HG02623 (cell line): ENCODE results near the gene SSBP3.
"Not testable (repeated sequence)": the region's sequence is repeated elsewhere in the genome, so short reads cannot be mapped to it uniquely, and the experiment has no call there.

ENCODE experiments used
- ATAC-seq: cut with Tn5 transposase; IDR thresholded peaks from one replicate; pipeline ENCODE4 v1.9.1; 2021; ENCODE audit warnings: moderate library complexity; ENCODE audit not compliant: unreplicated experiment

SSBP3 gene

GRCh38 chr1:54250670-54251069, 155.5 kb downstream of the SSBP3 start:
- no peak for ATAC-seq

- no peak for ATAC-seq
Measured at GRCh38 chr1:54249819-54250435, 156.3 kb downstream of the SSBP3 start.

DNA sequence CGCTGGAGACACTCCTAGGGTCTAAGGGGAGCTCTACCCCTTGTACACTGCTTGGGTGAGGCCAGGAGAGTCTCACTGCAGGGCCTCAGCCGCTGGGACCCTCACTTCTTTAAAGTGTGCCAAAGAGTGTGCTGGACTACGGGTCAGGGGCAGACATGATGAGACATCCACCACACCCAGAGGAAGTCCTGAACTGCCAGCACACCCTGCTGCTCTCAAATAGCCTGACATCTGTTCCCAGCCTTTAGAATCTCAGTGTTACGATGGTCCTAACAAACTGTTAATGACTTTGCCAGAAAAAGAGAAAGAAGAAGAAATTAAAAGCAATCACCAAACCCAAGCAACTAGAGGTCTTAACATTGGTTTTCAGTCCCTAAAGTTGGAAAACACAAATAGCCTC, 157.2 kb downstream of the SSBP3 start:
- ATAC-seq = no peak

- ATAC-seq = no peak
Measured at GRCh38 chr1:54247863-54248515, 158.2 kb downstream of the SSBP3 start.

GRCh38 chr1:54246116-54246721, 160.0 kb downstream of the SSBP3 start:
- ATAC-seq = no peak

DNA sequence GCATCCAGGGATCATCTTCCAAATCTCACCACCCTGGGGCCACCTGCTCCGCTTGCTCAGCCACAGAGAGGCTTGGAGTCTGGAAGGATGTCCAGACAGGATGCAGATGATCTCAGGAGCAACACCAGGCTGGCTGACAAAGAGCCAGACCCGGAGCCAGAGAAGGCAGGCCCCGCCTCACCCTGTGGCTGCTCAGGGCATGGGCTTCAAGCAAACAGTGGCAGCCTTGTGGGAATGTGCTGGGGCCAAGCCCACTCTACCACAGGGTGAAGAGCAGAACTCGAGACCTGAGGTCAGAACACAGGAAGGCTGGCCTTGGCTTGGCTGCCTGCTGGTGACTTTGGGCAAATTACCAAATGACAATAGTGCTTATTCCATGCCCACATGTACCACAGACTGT, 160.7 kb downstream of the SSBP3 start:
- ATAC-seq = no peak

- no peak for ATAC-seq
Measured at GRCh38 chr1:54244655-54245054, 161.5 kb downstream of the SSBP3 start.

GRCh38 chr1:54243022-54243421, 163.2 kb downstream of the SSBP3 start:
- no peak for ATAC-seq

DNA sequence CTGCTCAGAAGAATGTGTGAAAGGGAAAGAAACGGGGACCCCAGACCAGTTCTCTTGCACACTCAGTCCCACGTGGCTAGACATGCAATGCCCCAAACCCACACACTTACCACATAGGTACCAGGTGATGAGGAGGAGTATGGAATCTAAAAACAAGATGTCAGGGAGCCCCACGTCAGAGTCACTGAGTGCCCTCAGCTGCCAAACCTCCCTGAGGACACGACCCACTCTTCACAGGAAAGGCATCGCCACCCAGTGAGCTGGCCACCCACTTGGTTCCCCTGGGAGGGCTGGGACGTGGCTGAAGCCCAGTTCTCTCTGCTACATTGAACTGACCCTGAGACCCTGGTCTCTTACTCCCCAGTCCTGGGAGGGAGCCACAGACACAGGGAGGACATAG, 164.8 kb downstream of the SSBP3 start:
- no peak for ATAC-seq

DNA sequence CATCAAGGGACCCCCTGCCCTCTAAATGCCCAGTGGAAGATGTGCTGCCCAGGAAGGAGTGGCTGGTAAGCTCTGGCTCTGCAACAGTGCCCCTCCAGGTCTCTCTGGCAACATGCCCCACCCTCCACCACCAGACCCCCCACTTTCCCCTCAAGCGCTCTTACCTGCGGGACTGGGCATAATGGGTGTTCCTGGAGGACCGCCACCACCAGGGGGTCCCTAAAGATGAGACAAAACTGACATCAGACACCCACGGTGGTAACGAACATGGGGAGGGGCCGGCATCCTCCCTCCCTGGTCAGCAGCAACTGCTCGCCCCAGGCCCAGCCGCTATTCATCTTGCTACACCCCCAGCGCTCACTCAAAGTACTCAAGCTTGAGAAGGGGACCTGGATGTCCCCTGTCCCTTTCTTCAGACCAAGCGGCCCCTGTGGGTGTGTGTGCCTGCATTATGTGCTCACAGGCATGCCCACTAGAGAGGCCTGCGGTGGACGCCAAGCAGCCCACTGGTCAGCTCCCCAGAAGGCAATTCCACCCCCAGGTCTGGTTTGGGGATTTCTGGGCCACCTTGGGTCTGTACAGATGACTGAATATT, 165.4 kb downstream of the SSBP3 start:
- ATAC-seq = no peak

DNA sequence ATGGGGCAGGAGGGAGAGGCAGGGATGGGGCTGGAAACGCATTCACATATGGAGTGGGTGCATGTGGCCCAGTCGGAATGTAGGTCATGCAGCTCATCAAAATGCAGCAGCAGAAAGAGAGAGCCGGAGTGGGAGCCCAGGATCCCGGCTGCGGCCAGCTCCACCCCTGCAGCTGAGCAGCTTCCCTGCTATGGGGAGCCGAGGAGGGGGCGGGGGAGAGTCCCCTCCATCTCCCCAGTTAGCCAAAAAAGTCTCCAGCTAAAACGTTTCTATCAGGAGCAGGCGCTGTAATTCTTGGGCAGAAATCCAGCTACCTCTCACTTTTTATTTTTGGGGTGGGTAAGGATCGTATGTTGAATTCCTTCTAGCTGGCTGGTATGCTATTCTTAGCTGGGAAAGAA, 166.6 kb downstream of the SSBP3 start:
- ATAC-seq = no peak

DNA sequence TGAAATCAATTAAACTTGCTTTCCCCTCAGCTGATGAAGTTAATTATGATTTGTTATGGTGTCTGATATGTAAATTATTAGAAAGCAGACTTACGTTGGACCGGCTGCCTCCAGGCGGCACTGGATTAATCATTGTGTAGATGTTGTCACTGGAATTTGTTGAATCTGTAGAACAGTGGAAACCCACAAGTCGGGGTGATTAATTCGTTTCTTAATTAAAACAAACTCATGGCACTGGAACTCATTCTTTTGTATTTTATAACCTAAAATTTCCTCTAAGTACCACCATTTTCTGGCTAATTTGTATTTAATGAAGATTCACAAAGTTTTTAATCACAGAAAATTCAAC, 167.2 kb downstream of the SSBP3 start:
- no peak for ATAC-seq

- no peak for ATAC-seq
Measured at GRCh38 chr1:54238353-54239034, 167.7 kb downstream of the SSBP3 start.

DNA sequence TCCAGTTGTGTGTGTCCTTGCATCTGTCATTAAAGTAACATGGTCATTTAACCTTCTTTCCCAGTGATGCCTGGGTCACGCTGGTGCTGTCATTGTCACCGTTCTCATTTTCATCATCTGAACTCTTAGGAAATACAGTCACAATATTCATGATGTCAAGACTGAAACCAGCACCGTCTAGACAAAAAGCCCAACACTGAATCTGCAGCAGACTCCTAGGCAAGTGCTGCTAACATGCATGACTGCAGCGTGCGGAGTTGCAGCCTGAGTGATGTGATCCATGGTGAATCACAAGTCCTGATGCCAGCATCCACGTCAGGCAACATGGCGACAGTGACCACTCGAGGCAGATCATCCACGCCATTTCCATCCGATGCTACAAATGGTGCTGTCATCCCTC, 168.6 kb downstream of the SSBP3 start:
- no peak for ATAC-seq

- no peak for ATAC-seq
Measured at GRCh38 chr1:54234284-54234683, 171.9 kb downstream of the SSBP3 start.

GRCh38 chr1:54233196-54233595, 173.0 kb downstream of the SSBP3 start:
- ATAC-seq = not testable (repeated sequence)

DNA sequence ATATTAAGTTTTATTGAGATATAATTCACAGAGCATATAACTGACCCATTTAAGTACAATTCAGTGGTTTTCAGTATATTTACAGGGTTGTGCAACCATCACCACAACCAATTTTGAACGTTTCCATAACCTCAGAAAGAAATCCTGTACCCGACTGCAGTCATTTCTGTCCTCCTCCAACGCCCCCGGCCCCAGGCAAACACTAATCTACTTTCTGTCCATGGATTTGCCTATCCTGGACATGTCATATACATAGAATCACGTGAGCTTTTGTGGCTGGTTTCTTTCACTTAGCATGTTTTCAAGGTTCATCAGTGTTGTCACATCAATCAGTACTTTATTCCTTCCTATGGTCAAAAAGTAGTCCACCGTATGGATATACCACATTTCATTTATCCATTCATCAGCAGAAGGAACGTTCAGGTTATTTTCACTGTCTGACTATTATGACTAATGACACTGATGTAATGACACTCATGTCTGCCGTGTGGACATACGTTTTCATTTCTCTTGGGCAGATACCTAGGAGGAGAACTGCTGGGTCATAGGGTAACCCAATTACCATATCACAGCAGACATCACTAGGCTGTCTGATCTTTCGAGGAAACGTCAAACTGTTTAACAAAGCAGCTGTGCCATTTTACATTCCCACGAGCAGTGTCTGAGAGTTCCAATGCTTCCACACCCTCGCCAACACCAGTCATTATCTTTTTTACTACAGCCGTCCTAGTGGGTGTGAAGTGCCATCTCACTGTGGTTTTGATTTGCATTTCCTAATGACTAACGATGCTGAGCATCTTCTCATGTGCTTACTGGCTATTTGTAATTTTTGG, 175.5 kb downstream of the SSBP3 start:
- no peak for ATAC-seq

DNA sequence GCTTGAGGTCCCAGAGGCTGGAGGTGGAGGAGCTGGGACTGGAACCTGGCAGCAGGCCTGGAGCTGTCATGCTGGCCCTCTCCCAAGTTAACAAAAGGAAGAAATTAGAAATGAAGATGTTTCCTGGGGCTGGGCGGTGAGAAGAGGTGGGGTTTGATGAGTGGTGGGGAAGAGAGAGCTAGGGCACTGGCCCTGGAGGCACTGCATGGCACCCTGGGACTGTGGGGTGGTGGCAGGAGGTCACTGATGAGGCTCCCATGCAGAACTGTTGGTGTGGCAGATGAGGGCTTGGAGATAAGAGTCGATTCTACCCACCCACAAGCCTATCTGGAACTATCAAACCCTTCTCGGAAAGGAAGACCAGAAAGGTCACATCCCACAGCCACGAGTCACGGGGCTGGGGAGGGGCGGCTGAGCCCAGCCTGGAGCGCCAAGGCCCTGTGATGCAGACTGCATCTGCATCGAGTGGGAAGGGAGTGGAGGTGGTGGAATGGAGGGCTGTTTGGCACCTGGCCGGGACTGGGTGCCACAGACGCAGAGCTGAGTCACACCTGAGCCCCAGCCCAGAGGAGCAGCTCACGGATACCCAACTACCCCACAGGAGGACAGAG, 176.8 kb downstream of the SSBP3 start:
- ATAC-seq = no peak

DNA sequence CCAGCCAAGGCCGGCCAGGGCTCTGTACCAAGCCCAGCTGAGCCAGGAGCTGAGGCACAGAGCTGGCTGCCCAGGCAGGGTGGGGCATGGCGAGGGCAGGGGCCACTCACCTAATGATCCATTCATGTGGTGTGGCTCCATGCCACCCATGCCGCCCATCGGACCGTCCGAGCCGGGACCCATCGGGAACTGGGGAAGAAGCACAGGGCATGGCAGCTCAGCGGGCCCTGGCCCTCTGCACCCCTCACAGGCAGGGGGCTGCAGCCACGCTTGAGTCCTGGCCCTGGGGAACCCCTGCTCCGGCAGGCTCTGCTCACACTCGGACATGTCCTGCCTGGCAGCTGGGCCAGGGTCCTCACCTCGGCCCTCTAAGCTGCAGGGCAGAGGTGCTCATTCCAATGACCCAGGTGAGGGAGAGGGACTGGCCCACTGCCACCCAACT, 177.5 kb downstream of the SSBP3 start:
- ATAC-seq = no peak

- no peak for ATAC-seq
Measured at GRCh38 chr1:54227891-54228310, 178.3 kb downstream of the SSBP3 start.
